NCI-H2227 (cell line): ENCODE data around the gene TXN2.
"Not testable (repeated sequence)": the region's sequence is repeated elsewhere in the genome, so short reads cannot be mapped to it uniquely, and the experiment has no call there.

Experiments used
- DNase-seq: peaks from one replicate; lab custom pipeline; 2025; ENCODE audit not compliant: unreplicated experiment; lab: John Stamatoyannopoulos, UW

Gene TXN2

GRCh38 chr22:36432592-36433317, 48.7 kb downstream of the TXN2 start:
- DNase-seq, result no peak

GRCh38 chr22:36431977-36432376, 49.5 kb downstream of the TXN2 start:
- DNase-seq, result no peak

GRCh38 chr22:36430863-36431262, 50.6 kb downstream of the TXN2 start:
- no peak for DNase-seq

- DNase-seq, result not testable (repeated sequence)
These were observed 53.5 kb downstream of the TXN2 start for GRCh38 chr22:36427952-36428351.

- DNase-seq, result no peak
These were observed 55.4 kb downstream of the TXN2 start for GRCh38 chr22:36425977-36426523.

- DNase-seq, result no peak
These were observed 56.4 kb downstream of the TXN2 start for GRCh38 chr22:36424901-36425579.

GRCh38 chr22:36424466-36424865, 57.0 kb downstream of the TXN2 start:
- not testable (repeated sequence) for DNase-seq

GRCh38 chr22:36423461-36424404, 57.7 kb downstream of the TXN2 start:
- DNase-seq, result no peak

- no peak for DNase-seq
These were observed 59.0 kb downstream of the TXN2 start for GRCh38 chr22:36422287-36423014.

GRCh38 chr22:36419912-36420882, 61.2 kb downstream of the TXN2 start:
- DNase-seq, result no peak

- DNase-seq, result peak; percentile 12
These were observed 62.1 kb downstream of the TXN2 start for GRCh38 chr22:36419177-36419911.

GRCh38 chr22:36417281-36417686, 64.2 kb downstream of the TXN2 start:
- no peak for DNase-seq
